K562 (cell line): ENCODE data around the gene ATG14. TPM values are rescaled to one million over a fixed set of nuclear protein-coding genes. Genes with fewer than 3 reads are reported as not detected.
A peak's percentile ranks its signal among the peaks of the same experiment; 100 is the strongest.

Experiments used
- ATF4 ChIP-seq: fragments of 450-650 bp; formaldehyde crosslinking; IDR thresholded peaks from 2 replicates; pipeline ENCODE4 v1.4.0; 2022; ENCODE audit warnings: mild to moderate bottlenecking, moderate library complexity
- ATF7 ChIP-seq: fragments of 450-650 bp; IDR thresholded peaks from 2 replicates; pipeline ENCODE4 v1.7.1; 2014; ENCODE audit warnings: mild to moderate bottlenecking, moderate library complexity
- BACH1 ChIP-seq: fragments of 200-800 bp; sonication (Bioruptor generic); IDR thresholded peaks from 2 replicates; pipeline ENCODE4 v1.6.1; 2016; ENCODE audit warnings: missing genetic modification characterization, missing compliant biosample characterization
- CXXC5 ChIP-seq: fragments of 250-450 bp; sonication (Bioruptor Pico); IDR thresholded peaks from 2 replicates; pipeline ENCODE4 v1.8.0; 2022; ENCODE audit warnings: inconsistent platforms, mild to moderate bottlenecking, moderate library complexity
- GABPA ChIP-seq: fragments of 200-800 bp; sonication (Bioruptor generic); conservative IDR thresholded peaks from 2 replicates; pipeline ENCODE4 v1.6.1; 2016; ENCODE audit warnings: low read depth, missing genetic modification characterization, missing compliant biosample characterization
- HDAC3 ChIP-seq: fragments of 450-650 bp; IDR thresholded peaks from 2 replicates; pipeline ENCODE4 v1.6.1; 2018; ENCODE audit warnings: borderline replicate concordance, mild to moderate bottlenecking, moderate library complexity; ENCODE audit not compliant: partially characterized antibody
- L3MBTL2 ChIP-seq: fragments of 450-650 bp; IDR thresholded peaks from 2 replicates; pipeline ENCODE4 v1.6.1; 2016; ENCODE audit warnings: mild to moderate bottlenecking, moderate library complexity
- RERE ChIP-seq: sonication (generic); formaldehyde crosslinking; IDR thresholded peaks from 2 replicates; pipeline ENCODE4 v1.8.0; 2023; ENCODE audit warnings: missing genetic modification reagents, mild to moderate bottlenecking, borderline replicate concordance
- TCF7 ChIP-seq: sonication (generic); IDR thresholded peaks from 2 replicates; pipeline ENCODE4 v1.6.1; 2016; ENCODE audit warnings: antibody characterized with exemption, borderline replicate concordance
- TRIM24 ChIP-seq, 2 experiments: fragments of 450-650 bp; IDR thresholded peaks; 2 replicates each; pipeline ENCODE4 v1.6.1; 2016
- ZBTB26 ChIP-seq: fragments of 450-650 bp; formaldehyde crosslinking; IDR thresholded peaks from 2 replicates; pipeline ENCODE4 v1.4.0; 2022; ENCODE audit warnings: missing genetic modification characterization
- ZNF592 ChIP-seq: fragments of 450-650 bp; IDR thresholded peaks from 2 replicates; pipeline ENCODE4 v1.6.1; 2017; ENCODE audit warnings: antibody characterized with exemption, mild to moderate bottlenecking
- ZNF639 ChIP-seq, 2 experiments: fragments of 200-800 bp in 1 of 2; sonication (Bioruptor generic) in 1 of 2; sonication (generic) in 1 of 2; formaldehyde crosslinking in 1 of 2; IDR thresholded peaks in 1 of 2; conservative IDR thresholded peaks in 1 of 2; 2 replicates each; pipeline versions ENCODE4 v1.5.0 to v1.6.1; 2016 to 2020; ENCODE audit warnings: missing compliant biosample characterization in 1 of 2, missing genetic modification characterization in 1 of 2, missing genetic modification reagents in 1 of 2
- polyA plus RNA-seq, 8 experiments: library from polyadenylated mRNA; depleted of rRNA in 4 of 8; stranded (reverse) in 5 of 8; unstranded in 3 of 8; fragments of >200 nt; fragmentation: Nextera tagmentation in 2 of 8; fragmentation: Illumina TruSeq in 1 of 8; extraction: Ambion mirVana in 2 of 8; extraction: Trizol in 1 of 8; gene quantifications; 2 replicates each; pipeline versions ENCODE4 v1.2.1 to v1.2.3, GENCODE V29; 2011 to 2014; ENCODE audit warnings: inconsistent platforms in 1 of 8, missing spikeins in 1 of 8
- total RNA-seq, 7 experiments: library from RNA; depleted of rRNA in 6 of 7; stranded (reverse); fragments of >200 nt in 6 of 7; fragmentation: Illumina TruSeq in 2 of 7; extraction: Trizol in 2 of 7; gene quantifications; 2 replicates each; pipeline versions ENCODE4 v1.2.1 to v1.2.3, GENCODE V29; 2011 to 2021; ENCODE audit warnings: low replicate concordance in 1 of 7

The ATG14 gene
- total and polyA plus RNA-seq, 9 of the 15 experiments (the other 6 are each of a cell fraction or from before 2014, with no cell fraction given), result 0.55 to 4.2 (median 3.5) TPM

- TF ChIP-seq RERE (CRISPR knock-in tag), result no peak
- TF ChIP-seq CXXC5 (CRISPR knock-in tag), result peak; percentile 93
- no peak for TF ChIP-seq ZBTB26 (CRISPR knock-in tag)
- 0 out of 2 replicates have a peak, but pooled peaks have one; percentile 31 for TF ChIP-seq GABPA (tag)
- peak in 1 of 2 experiments; percentile 76; a peak in 2 of 4 replicates for TF ChIP-seq ZNF639 (CRISPR knock-in tag; conservative IDR thresholded peaks at IDR 0.05 in 1 of 2, IDR thresholded peaks at IDR 0.05 in 1 of 2)
- TF ChIP-seq TCF7, result no peak
- peak; percentile 28; the same call in 1 of the 2 replicates for TF ChIP-seq L3MBTL2
- peak; percentile 41; the same call in 1 of the 2 replicates for TF ChIP-seq ATF4
- TF ChIP-seq ATF7, result peak; percentile 30; the same call in 1 of the 2 replicates
- peak; percentile 74; the same call in 1 of the 2 replicates for TF ChIP-seq ZNF592
- peak; percentile 53 for TF ChIP-seq HDAC3
- no peak for TF ChIP-seq BACH1 (tag)
- TF ChIP-seq TRIM24 (IDR thresholded peaks at IDR 0.05), result peak in 1 of 2 experiments; percentile 78; a peak in 2 of 4 replicates
These were observed 28.0 kb downstream of the ATG14 start (continued) for GRCh38 chr14:55383541-55384140.
